Heart left ventricle (tissue), 13 donors: ENCODE measurements around the gene GABRR1.

ENCODE experiments used
- CTCF ChIP-seq, 12 donors: fragments of 200-600 bp; sonication (generic) in 4 of 12; IDR thresholded peaks; one replicate each; pipeline versions ENCODE4 v1.5.0 to v1.8.0; 2018 to 2022; ENCODE audit warnings: antibody characterized with exemption in 12 of 12, mild to moderate bottlenecking in 5 of 12
- POLR2A ChIP-seq, 2 donors: fragments of 450-650 bp; IDR thresholded peaks; one replicate each; pipeline ENCODE4 v1.6.1; 2017; ENCODE audit warnings: antibody characterized with exemption in 2 of 2, mild to moderate bottlenecking in 2 of 2, moderate library complexity in 2 of 2
- donor health status: ischemic (EF 13 %, LVEDD 7.1; RV severe dilation, severe dysfunction).
- donor health status: DM: no; HTN: yes; CAD: no.
- donor health status: DM: no; HTN: no; CAD: no.
- donor health status: ischemic (EF 25% LVEDD 6.9; RV normal size, moderate dysfunction).
- donor health status: ischemic (EF 25% LVEDD 5.7; RV mildly dilated, moderate dysfunction).
- donor health status: ischemic (EF 35%, LVEDD 5.7; RV mildly dilated, moderate dysfunction).
- donor health status: nonischemic (EF 11% LVEDD 7.7; RV severe dilation, severe dysfunction).
- donor health status: DM: yes; HTN: yes; CAD: no.
- donor health status: PGD.
- donor health status: ischemic (EF 29% LVEDD 5.4; RV normal size, mild dysfunction).
- donor health status: nonischemic (EF 23%, LVEDD 6.1; RV moderate dilation, normal function).

GRCh38 chr6:89264296-89264695, 47.1 kb upstream of the GABRR1 start:
- TF ChIP-seq CTCF (IDR thresholded peaks at IDR 0.05): no peak
- no peak for TF ChIP-seq POLR2A (IDR thresholded peaks at IDR 0.05)
